NCI-H2227 (cell line): ENCODE measurements around the gene CPLX4.
"Not testable (repeated sequence)": the region's sequence is repeated elsewhere in the genome, so short reads cannot be mapped to it uniquely, and the experiment has no call there.

Experiments used
- DNase-seq: peaks from one replicate; lab custom pipeline; 2025; ENCODE audit not compliant: unreplicated experiment; lab: John Stamatoyannopoulos, UW

CPLX4 gene

DNA sequence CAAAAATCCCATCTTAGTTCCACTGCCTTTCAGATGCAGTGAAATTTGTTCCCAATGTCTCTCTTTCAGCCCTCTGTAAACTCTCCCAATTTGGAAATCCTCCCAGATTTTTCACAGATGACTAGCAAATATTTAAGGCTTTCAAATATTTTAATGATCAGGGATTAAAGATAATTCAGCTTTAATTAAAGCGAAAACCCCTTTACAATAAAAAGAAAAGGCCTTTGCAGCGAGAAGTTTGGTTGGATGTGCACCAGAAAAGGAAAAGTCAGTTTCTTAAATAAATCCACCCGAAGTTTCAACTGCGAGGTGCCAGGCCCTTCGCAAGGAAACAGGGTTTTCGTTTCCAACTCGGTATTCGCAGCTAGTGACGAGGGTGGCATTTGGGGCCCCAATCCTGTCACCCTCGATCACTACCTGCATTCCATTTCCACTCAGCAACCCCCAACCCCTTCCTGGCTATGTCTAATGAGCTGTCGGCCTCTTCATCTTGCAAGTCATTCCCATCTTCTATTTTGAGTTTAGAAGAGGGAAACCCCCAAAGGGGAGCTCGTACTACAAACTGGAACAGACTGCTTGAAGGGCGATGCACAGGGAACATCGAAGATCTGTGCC, 46.7 kb downstream of the CPLX4 start:
- no peak for DNase-seq

DNA sequence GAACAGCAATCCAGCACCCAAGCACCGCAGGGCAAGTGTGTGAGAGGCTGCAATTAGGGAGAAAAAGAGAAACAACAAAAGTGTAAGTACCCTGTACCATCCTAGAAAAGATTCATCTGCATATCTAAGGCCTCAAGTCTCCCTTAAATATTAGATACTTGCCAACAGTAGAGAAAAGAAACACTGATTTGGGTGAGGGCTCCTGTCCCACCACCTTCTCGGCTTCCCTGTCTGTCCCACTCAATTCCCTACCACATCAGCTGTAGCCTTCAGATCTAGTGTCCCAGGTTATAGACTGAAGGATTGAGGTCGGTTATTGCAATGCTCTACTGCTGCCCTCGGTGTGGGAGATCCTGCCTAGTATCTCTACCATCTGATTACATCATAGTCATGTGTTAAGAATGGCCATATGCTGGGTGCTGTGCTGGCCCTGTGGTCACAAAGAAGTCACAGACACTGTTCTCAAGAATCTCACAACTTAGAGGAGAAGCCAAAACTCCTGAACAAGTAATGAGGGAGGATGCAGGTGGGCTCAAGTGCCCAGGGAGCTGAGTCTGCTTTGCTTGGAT, 47.7 kb downstream of the CPLX4 start:
- DNase-seq = no peak

DNA sequence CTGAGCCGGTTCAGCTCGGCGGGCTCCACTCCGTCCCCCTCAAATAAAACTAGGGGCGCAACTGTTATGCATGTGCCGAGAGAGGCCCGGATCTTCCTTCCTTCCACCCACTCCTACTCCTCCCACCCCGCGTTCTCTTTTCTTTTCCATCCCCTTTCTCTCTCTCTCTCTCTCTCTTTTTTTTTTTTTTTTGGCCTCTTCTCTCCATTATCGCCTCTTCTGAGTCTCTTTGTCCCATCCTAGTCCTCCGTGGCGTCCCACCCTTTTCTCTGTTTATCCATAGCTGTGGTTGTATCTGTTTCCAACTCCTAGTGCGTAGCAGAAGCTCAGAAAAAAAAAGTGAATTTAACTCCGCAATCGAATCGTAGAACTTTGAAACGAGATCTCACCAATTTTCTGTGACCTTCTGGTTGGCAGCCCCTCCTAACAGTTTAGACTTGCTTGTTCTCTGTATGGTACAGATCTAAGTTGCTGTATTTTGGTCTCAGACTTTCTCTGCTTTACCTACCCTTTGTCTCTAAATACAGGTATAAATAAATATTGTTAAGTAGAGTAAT, 48.8 kb downstream of the CPLX4 start:
- no peak for DNase-seq

DNA sequence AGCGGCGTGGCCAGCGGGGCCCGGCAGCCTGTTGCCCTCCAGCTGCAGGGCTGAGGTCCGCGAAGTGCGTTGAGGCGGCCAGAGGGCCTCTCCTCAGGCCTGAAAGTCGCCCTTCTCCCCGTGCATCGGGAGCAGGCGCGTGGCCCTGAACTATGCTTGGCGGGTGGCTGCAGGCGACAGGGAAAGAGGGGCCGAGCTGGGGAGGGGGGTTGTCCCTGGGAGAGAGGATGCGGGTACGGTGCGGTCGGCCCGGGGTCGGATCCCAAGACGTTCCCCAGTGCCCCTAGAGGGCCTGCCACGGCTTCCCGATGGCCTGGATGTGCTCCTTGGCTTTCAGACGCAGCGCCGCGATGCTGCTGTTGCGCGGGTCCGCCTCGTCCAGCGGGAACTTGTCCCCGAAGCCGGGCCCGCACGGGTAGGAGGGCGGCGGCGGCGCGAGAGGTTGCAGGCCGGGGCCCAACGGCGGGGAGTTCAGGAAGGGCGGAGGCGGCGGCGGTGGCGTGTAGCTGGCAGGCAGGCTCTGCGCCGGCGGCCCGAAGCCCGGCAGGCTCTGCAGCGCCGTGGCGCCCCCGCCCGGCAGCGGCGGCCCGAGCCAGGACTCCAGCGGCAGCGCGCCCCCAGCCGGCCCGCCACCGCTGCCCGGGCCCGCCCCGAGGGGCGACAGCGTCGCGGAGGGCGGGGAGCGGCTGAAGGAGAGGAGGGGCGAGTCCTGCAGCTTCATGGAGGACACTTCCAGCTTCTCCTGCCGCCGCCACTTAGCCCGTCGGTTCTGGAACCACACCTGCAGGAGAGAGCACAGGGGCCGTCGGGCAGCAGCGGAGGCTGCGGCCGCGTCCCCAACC, 49.5 kb downstream of the CPLX4 start:
- no peak for DNase-seq

DNA sequence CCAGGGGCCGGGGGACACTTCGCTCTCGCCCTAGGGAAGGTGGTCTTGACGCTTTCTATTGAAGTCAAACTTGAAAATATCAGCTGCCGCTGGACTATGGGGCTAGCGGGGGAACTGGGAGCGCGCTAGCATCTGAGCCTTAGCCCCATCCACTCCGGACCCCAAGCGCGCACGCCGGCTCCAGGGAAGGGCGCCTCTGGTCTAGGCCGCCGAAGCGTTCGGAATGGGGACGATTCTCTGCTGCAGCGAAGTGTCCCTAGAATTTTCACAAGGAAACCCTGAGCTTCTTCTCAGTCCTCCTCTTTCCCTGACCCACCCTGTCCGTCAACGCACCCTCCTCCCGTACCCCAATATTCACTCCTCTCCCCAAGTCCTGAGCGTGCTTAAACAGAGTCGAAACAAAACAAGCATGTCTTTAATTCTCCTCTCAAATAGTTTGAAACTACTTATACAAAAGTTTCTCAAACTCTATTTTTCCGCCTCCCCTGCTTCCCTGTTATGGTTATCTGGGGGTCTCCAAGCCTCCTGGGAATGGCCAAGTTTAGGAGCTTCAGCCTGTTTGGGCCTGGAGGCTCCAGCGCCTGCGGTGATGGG, 50.2 kb downstream of the CPLX4 start:
- DNase-seq = no peak

DNA sequence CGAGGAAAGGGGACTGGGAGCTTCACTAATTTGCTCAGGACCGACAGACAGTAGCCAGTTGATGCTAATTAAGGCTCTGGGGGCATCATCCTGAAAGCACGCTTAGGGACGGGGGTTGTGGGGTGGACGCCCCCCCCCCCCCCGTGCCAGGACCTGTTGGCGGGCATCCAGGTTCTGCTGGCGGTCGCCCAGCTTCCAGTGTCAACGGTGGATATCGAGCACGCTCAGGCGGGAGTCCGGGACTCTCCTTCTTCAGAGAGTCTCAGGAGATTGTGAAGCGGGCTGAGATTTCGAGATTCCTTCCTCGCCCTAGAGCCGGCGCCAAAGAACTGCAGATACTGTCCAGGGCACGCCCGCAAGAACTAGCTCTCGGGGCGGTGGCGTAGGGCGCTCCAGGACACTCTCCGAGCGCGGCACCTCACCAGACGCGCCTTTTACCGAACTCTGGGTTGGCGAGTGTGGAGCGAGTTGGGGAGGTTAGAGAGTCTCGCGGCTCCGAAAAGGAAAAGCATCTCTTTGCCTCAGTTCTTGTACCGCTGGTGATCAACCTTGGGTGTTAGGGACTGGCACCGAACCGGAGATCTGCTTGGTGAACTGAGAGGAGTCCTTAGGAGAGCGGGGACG, 50.8 kb downstream of the CPLX4 start:
- no peak for DNase-seq

DNA sequence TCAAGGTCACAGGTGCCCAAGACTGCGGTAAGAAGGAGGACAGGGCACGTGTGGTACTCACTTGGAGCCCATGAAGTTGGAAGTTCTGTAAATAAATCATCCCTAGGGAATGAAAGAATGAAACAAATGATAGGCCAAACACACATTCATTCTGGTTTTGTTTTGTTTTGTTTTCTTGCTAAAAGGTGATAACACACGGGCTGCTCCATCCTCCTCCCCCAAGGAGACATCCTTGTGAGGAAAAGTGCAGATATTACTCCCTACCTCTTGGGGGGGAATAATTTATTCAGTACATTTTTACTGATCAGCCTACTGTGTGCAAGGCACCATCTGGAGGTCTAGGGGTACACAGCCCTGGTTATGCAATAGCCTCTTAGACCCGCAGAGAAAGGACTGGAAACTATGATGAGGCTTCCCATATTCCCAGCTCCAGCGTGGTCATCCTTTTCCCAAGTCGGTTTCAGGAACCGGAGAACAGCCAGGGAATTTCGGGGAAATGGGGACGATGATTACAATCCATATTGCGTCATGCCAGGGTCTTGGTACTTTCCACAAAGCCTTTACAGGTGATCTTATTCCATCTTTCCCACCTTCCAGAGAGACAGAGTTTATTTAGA, 51.5 kb downstream of the CPLX4 start:
- DNase-seq = no peak

DNA sequence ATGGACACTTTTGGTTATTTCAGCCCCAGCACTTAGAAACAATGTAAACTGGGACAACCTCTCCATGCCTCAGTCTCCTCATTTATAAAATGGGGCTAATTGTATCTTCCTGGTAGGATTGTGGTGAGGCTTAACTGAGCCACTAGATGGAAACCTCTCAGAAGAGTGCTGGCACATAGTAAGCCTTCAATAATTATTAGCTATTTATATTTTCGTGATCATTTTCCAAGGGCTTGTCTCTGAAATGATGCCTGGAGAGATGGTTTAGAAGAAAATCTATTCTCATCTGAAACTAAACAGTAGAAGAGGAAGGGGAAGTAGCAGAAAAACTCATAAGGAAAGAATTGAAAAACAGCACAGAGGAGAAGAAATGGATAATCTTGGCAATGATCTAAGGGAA, 52.0 kb downstream of the CPLX4 start:
- no peak for DNase-seq

DNA sequence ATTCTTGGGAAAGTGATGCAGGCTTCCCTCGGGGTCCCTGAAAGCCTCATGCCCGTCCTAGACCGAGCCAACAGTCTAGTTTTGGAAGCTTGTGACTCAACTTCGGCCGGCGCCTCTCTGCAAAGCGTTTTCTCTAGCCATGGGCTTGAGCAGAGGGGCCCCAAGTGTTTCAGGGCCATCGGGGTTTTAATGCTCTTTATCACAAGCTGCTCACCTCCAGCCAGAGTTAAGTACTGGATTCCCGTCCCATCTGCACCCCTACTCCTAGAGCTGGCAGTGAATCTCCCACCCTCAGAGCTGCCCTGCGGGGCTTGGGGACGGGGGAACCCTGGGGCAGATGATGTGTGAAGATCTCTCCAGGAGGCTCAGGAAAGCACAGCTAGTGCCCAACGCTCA, 52.5 kb downstream of the CPLX4 start:
- DNase-seq = no peak

DNA sequence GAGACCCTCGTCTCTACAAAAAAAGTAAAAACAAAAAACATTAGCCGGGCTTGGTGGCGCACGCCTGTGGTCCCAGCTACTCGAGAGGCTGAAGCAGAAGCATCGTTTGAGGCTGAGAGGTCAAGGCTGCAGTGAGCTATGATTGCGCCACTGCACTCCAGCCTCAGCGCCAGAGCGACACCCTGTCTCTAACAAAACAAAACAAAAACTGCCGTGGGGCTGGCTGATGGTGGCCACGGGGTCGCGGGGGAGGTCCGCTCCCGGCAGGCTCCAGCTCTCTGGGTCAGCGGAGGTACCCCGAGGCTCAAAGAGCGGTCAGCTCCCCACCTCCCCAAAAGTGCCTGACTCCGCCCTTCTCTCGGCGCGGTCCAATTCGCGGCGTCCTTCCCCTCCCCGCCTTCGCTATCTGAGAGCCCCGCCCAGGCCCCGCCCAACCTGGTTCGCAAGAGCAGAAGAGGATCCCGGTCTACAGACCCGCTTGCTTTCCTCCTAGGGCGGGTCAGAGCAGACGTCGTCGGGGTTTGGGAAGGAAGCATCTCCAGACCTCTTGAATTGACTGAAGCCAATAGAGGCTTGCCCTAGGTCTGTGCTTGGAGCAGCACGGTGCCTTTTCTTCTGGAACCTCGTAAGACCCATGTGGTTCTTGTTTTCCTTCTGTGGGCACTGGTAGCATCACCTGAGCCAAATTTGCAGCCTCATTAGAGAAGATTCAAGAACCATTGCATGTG, 53.0 kb downstream of the CPLX4 start:
- no peak for DNase-seq

DNA sequence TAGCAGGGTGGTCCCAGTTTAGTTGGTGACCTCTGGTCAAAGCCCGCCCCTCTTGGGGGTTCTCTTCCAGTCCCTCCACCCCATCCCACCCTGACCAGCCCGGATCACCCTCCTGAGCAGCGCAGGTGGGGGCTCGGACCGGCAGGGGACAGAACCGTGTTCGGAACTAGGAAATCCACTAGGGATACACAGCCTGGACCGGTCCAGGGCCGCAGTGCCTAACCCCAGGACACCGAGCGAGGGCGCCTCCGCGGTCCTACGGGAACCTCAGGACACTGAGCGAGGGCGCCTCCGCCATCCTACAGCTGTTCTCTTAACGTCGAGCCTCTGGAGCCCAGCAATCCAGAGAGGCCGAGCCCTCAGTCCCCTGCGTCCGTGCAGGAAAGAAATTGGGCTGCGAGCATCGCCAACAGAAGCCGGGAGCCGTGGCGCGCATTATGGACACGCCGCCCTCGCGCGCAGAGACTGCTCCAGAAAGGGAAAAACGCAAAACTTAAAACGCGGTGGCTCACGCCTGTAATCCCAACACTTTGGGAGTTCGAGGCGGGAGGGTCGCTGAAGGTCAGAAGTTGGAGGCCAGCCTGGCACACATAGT, 53.7 kb downstream of the CPLX4 start:
- no peak for DNase-seq

DNA sequence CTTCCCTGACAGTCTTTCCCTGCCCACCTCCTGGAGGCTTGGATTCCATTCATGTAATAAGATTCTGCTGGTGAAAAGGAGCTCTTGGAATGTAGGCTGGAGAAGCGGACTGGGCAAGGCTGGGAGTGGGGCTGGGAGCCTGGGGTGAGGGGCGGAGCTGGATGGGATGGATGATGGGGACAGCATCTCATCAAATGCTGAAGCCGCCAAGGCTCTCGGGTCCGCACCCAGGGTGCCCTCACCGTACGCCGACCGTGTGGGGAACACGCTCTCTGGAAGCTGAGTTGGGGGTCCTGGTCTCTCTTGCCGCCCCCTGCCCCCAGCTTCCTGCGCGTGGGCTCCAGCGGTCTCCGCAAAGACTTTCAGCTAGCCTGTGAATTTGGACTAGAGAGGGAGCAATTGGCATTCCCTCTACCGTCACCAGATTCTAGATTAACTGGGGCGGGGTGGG, 54.3 kb downstream of the CPLX4 start:
- no peak for DNase-seq

DNA sequence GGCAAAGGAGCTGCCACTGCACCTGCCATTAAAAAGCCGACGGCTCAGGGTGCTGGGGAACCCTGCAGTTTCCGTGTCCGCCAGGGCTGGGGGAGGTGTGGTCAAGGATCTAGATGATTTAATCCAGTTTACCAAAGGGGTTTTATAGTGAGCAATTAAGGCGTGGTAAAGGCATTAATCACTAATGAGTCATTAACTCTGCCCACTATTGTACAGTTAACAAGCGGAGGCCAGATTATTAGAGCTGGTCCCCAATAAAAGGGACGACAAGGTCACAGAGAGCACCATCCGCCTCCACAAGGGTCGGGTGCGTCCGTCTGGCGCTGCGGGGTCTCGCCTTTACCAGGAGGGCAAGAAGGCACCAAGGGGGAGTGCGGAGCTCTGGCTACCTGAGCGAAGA, 54.8 kb downstream of the CPLX4 start:
- no peak for DNase-seq

DNA sequence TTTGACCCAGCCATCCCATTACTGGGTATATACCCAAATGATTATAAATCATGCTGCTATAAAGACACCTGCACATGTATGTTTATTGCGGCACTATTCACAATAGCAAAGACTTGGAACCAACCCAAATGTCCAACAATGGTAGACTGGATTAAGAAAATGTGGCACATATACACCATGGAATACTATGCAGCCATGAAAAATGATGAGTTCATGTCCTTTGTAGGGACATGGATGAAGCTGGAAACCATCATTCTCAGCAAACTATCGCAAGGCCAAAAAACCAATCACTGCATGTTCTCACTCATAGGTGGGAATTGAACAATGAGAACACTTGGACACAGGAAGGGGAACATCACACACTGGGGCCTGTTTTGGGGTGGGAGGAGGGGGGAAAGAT, 56.2 kb downstream of the CPLX4 start:
- not testable (repeated sequence) for DNase-seq

DNA sequence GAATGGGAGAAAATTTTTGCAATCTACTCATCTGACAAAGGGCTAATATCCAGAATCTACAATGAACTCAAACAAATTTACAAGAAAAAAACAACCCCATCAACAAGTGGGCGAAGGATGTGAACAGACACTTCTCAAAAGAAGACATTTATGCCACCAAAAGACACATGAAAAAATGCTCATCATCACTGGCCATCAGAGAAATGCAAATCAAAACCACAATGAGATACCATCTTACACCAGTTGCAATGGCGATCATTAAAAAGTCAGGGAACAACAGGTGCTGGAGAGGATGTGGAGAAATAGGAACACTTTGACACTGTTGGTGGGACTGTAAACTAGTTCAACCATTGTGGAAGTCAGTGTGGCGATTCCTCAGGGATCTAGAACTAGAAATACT, 56.6 kb downstream of the CPLX4 start:
- DNase-seq = not testable (repeated sequence)

DNA sequence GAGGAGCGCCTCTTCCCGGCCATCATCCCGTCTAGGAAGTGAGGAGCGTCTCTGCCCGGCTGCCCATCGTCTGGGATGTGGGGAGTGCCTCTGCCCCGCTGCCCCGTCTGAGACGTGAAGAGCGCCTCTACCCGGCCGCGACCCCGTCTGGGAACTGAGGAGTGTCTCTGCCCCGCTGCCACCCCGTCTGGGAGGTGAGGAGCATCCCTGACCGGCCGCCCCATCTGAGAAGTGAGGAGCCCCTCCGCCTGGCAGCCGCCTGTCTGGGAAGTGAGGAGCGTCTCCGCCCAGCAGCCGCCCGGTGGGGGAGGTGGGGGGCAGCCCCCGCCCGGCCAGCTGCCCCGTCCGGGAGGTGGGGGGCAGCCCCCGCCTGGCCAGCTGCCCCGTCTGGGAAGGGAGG, 63.0 kb downstream of the CPLX4 start:
- not testable (repeated sequence) for DNase-seq

DNA sequence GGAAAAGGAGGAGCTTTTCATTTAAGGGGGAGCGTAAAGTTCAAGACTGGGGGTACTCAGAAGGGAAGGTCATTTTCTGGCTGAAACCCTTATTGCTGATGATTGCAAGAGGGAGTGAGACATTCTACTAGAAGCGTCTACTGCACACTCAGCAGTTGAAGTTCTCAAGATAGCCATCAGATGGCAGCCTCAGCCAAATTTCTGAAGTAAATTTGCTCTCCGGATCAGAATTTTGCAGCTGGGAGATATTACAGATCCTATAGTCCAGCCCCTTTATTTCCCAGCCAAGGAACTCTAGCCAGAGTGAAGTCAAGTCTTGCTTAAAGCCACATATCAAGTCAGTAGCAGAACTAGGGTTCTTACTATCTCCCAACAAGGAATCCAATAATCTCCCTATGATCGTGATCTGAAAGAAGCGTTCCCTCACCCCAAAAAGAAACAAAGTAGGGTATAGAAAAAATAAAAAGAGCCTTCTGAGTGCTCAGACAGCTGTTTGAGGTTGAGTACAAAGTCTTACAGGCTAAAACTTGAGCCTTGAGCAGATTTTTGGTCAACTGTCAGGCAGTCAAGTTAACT, 69.2 kb downstream of the CPLX4 start:
- DNase-seq = peak; percentile 89

DNA sequence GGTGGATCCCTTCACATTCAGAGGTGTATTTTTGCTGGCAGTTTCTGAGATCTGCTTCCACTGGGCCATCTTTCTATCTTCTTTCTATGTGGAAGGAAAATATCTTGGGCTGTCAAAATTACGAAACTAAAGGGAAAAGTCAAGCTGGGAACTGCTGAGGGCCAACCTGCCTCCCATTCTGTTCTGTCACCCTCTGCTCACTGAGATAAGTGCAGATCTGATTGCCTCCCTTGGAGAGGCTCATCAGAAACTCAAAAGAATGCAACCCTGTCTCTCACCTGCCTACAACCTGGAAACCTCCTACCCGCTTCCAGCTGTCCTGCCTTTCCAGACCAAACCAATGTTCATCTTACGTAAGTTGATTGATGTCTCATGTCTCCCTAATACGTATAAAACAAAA, 71.7 kb downstream of the CPLX4 start:
- DNase-seq = no peak
